ENCODE results near the gene PHOSPHO1. TPM values are rescaled to one million over a fixed set of nuclear protein-coding genes. Genes with fewer than 3 reads are reported as not detected.
"Not testable (repeated sequence)": the region's sequence is repeated elsewhere in the genome, so short reads cannot be mapped to it uniquely, and the experiment has no call there.

Gene PHOSPHO1, protein sequence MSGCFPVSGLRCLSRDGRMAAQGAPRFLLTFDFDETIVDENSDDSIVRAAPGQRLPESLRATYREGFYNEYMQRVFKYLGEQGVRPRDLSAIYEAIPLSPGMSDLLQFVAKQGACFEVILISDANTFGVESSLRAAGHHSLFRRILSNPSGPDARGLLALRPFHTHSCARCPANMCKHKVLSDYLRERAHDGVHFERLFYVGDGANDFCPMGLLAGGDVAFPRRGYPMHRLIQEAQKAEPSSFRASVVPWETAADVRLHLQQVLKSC
- 1 to 10 TPM in 2 of 3 donors, under 1 TPM in 1; 0.77 to 3.6 (median 2.0) TPM for polyA plus RNA-seq

DNA sequence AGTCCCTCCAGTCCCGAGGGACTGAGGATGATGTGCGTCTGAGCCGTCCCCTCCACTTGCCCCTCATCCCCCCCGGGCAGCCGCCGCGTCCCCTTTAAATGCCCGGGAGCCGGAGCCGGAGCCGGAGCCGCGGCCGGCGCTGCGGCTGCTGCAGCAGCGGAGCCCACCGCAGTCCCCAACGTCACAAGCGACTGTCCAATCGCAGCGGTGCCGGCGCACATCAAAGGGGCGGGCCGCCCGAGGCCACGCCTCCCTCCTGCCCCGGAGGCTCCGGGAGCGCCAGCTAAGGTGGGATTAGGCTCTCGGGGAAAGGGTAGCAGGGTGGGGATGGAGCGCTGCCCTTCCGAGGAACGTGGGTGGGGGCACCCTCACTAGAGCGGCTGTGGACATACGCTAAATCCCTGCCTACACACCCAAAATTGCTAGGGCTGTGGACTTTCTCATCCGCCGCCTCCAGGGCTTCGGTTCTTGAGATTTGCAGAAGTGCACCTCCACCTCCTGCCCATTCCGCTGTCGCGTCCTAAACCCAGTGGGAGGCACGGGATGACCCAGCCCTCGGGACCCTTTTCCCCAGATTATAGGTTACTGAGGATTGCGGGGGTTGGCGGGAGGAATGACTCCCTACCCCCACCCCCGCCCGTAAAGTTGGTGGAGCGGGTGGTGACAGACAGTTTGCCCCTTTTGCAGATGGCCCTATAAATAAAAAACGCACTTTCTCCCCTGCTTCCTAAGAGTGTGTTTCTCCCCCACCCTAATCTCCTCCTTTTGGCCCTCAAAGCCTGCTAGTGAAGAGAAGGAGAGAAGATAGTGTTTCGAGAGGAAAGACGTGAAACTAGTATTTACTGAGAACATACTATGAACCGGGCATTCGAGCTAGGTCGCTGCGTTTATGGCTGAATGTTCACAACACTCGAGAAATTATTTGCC, at the start of gene PHOSPHO1:
TSS of gene PHOSPHO1 (minus strand) at position 152 of the 927 bp plus-strand sequence. CDS start 4,096 bp downstream, outside the sequence.
- H3K36me3 Mint-ChIP-seq: no peaks in the 10 kb centered on the region

DNA sequence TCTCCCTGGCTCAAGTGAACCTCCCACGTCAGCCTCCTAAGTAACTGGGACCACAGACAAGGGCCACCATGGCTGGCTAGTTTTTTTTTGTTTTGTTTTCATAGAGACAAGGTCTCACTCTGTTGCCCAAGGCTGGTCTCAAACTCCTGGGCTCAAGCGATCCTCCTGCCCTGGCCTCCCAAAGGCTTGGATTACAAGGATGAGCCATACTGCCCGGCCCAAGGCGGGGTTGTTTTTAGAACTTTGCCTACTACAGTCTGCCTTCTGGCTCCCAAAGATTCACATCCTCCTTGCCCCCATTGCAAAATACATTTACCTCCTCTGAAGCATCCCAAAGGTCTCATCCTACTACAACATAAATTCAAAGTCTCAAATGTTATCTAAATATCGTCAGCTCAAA, 49.5 kb upstream of the PHOSPHO1 start:
- H3K9me3 Mint-ChIP-seq: no peaks in the 10 kb centered on the region
- no peaks in the 10 kb centered on the region for H3K4me1 Mint-ChIP-seq
- H3K27ac Mint-ChIP-seq: no peak overlapping the region
- DNase-seq: no peak
- H3K36me3 Mint-ChIP-seq: no peaks in the 10 kb centered on the region
- H3K27me3 Mint-ChIP-seq (ENCODE audit: low read depth in 3 of 3): peaks cover 1 to 3% (median 2%) of the 10 kb centered on the region in 3 donors
- no peak overlapping the region for H3K4me3 Mint-ChIP-seq

More for the DNA sequence above, at the start of gene PHOSPHO1:
- Mint-ChIP-seq H3K27ac (peak within 1 kb of the TSS; percentile 66 to 90 (median 86)), H3K4me1 (peaks cover 33 to 45% of the 10 kb centered on the region in 2 donors), H3K27me3 (ENCODE audit: low read depth in 3 of 3) (peaks cover 10 to 24% (median 20%) of the 10 kb centered on the region in 3 donors), H3K4me3 (peak within 1 kb of the TSS; percentile 83 to 96 (median 89)), H3K9me3 (no peaks in the 10 kb centered on the region)
- DNase-seq: peak; percentile 86 to 89 (median 89)

DNA sequence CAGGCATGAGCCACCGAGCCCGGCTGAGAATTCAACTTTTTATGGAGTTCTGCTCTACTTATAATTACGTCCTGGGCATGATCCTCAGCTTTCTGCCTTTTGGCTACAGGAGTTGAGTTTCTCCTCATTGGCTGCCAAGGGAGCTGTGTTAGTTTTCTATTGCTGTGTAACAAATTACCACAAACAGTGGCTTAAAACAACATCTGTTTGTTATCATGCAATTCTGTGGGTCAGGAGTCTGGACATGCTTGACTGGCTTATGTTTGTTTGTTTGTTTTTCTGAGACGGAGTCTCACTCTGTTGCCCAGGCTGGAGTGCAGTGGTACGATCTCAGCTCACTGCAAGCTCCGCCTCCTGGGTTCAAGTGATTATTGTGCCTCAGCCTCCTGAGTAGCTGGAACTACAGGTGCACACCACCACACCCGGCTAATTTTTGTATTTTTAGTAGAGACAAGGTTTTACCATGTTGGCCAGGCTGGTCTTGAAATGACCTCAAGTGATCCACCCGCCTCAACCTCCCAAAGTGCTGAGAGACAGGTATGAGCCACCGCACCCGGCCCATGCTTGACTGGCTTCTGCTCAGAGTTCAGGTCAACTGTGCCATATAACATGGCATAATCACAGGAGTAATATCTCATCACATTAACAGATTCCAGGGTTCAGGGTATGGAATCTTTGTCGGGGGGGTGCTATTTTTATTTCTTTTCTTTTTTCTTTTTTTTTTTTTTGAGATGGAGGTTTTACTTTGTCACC, 48.9 kb upstream of the PHOSPHO1 start:
- not testable (repeated sequence) for H3K4me3 Mint-ChIP-seq; H3K27ac Mint-ChIP-seq; H3K27me3 Mint-ChIP-seq (ENCODE audit: low read depth in 3 of 3); H3K9me3 Mint-ChIP-seq; DNase-seq; H3K36me3 Mint-ChIP-seq; H3K4me1 Mint-ChIP-seq

DNA sequence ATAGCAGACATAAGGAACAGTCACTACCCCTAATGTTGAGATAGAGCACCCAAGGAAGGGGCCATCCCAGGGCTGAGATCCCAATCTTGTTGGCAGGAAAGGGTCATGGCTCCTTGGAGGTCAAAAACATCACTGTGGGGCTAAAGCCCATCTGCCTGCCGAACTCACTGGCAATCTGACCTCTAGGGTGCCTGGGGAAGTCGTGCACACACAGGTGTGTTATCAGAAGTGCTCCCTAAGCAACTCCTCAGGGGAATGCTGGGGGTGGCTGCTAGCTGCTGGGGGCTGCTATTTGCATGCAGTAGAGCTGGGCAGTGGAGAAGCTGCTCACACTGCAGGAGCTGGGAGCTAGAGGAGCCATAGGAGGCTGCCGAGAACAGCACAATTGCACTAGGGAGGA, 47.5 kb upstream of the PHOSPHO1 start:
- Mint-ChIP-seq H3K27me3 (ENCODE audit: low read depth in 3 of 3) (peaks cover 1 to 3% (median 2%) of the 10 kb centered on the region in 3 donors), H3K27ac (no peak overlapping the region), H3K4me3 (no peak overlapping the region), H3K36me3 (no peaks in the 10 kb centered on the region), H3K9me3 (no peaks in the 10 kb centered on the region), H3K4me1 (no peaks in the 10 kb centered on the region)
- DNase-seq: no peak

DNA sequence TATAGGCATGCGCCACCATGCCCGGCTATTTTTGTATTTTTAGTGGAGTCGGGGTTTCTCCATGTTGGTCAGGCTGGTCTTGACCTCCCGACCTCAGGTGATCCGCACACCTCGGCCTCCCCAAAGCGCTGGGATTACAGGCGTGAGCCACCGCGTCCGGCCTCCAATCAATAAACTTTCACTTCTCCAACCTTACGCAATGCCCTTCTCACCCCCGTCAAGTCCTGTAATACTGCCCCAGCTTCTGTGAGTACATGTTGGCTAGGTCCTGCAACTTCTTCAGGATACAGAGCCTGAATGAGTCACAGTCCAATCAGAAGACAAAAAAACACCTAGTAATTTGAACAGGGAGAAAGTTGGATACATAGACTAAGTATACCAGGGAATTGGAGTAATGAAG, 47.1 kb upstream of the PHOSPHO1 start:
- Mint-ChIP-seq H3K4me3 (no peak overlapping the region), H3K27me3 (ENCODE audit: low read depth in 3 of 3) (peaks cover 1 to 3% (median 2%) of the 10 kb centered on the region in 3 donors), H3K27ac (no peak overlapping the region), H3K9me3 (no peaks in the 10 kb centered on the region), H3K4me1 (no peaks in the 10 kb centered on the region), H3K36me3 (no peaks in the 10 kb centered on the region)
- DNase-seq: no peak

DNA sequence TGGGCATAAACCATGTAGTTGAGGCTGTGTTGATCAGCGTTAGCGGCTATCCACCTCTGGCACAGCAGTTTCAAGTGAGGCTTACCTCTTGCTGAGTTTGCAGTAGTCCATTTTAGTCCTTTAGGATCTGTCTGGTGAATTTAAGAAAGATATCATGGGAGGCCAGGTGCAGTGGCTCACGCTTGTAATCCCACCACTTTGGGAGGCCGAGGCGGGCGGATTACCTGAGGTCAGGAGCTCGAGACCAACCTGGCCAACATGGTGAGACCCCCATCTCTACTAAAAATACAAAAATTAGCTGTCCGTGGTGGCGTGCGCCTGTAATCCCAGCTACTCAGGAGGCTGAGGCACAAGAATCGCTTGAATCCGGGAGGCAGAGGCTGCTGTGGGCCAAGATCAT, 45.4 kb upstream of the PHOSPHO1 start:
- not testable (repeated sequence) for DNase-seq; H3K4me1 Mint-ChIP-seq; H3K27me3 Mint-ChIP-seq (ENCODE audit: low read depth in 3 of 3); H3K9me3 Mint-ChIP-seq; H3K36me3 Mint-ChIP-seq; H3K27ac Mint-ChIP-seq; H3K4me3 Mint-ChIP-seq

DNA sequence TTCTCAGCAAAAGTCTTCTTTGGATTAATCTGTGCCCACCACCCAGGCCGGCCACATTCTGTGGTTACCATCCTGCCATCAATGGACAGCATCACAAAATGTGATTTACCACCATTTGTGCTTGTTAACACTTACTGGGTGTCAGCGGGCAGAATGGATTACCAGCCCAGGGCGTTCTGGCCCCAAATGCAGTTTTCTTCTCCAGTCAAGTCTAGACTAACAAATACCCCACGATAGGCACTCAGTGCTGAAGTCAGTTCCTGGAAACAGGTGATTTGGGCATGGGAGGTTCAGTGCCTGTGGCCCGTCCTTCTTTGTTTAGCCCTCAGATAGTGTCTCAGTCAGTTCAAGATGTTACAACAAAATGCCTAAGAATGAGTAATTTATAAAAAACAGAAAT, 38.8 kb upstream of the PHOSPHO1 start:
- Mint-ChIP-seq H3K27ac (no peak overlapping the region), H3K4me1 (no peaks in the 10 kb centered on the region), H3K9me3 (no peaks in the 10 kb centered on the region), H3K36me3 (no peaks in the 10 kb centered on the region), H3K27me3 (ENCODE audit: low read depth in 3 of 3) (peaks cover 0 to 8% (median 3%) of the 10 kb centered on the region in 3 donors), H3K4me3 (no peak overlapping the region)
- no peak for DNase-seq

DNA sequence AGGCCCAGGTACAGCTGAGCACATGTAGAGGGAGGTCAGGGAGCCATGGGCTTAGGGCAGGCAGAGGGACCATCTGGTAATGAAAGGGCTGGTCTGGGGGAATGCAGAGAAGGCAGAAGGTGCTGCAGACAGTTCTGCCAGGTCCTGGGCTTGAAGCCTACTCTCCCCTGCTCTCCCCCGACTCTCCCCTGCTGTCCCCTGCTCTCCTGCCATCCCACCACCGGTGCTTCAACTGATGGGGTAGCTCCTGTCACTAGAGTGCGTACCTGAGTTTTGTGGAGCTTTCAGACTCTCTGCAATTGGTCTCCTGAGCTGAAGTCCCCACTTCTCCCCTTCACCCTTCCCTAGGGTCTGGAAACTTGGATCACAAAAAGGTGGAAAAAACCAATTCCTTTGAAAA, 37.3 kb upstream of the PHOSPHO1 start:
- H3K4me1 Mint-ChIP-seq: no peaks in the 10 kb centered on the region
- DNase-seq: no peak
- peaks cover 3 to 13% (median 3%) of the 10 kb centered on the region in 3 donors for H3K27me3 Mint-ChIP-seq (ENCODE audit: low read depth in 3 of 3)
- no peak overlapping the region for H3K4me3 Mint-ChIP-seq
- H3K27ac Mint-ChIP-seq: no peak overlapping the region
- no peaks in the 10 kb centered on the region for H3K36me3 Mint-ChIP-seq
- no peaks in the 10 kb centered on the region for H3K9me3 Mint-ChIP-seq

DNA sequence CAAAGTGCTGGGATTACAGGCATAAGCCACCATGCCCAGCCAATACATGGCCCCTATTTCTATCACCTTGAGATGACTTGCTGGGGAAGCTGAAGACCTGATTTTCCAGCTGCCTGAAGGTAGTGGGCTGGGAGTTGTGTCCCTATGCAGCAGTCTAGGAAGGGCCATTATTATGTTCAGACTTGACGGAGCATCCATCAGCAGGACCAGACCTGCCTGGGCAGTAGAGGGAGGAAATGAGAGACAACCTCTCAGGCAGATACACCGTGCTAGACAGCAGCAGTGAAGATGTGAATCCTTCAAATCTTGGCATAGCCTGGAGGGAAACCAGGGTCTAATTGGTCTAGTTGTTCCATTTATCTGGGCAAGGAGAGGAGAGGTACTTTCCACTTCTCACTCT, 35.6 kb upstream of the PHOSPHO1 start:
- no peaks in the 10 kb centered on the region for H3K36me3 Mint-ChIP-seq
- peaks cover 3 to 13% (median 4%) of the 10 kb centered on the region in 3 donors for H3K27me3 Mint-ChIP-seq (ENCODE audit: low read depth in 3 of 3)
- no peak overlapping the region for H3K4me3 Mint-ChIP-seq
- H3K4me1 Mint-ChIP-seq: peaks cover 1 to 2% of the 10 kb centered on the region in 2 donors
- H3K27ac Mint-ChIP-seq: no peak overlapping the region
- H3K9me3 Mint-ChIP-seq: no peaks in the 10 kb centered on the region
- DNase-seq: no peak

DNA sequence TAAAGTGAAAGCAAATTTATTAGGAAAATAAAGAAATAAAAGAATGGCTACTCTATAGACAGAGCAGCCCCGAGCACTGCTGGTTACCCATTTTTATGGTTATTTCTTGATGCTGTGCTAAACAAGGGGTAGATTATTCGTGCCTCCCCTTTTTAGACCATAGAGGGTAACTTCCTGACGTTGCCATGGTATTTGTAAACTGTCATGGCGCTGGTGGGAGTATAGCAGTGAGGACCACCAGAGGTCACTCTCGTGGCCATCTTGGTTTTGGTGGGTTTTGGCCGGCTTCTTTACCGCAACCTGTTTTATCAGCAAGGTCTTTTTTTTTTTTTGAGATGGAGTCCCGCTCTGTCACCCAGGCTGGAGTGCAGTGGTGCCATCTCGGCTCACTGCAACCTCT, 31.0 kb upstream of the PHOSPHO1 start:
- H3K27ac Mint-ChIP-seq: peak overlapping the region in 1 of 6 donors; percentile 65
- H3K9me3 Mint-ChIP-seq, DNase-seq, H3K36me3 Mint-ChIP-seq: not testable (repeated sequence)
- peaks cover 9 to 16% of the 10 kb centered on the region in 2 donors for H3K4me1 Mint-ChIP-seq
- peak overlapping the region in 4 of 5 donors; percentile 76 to 81 (median 80) for H3K4me3 Mint-ChIP-seq
- peaks cover 7 to 10% (median 7%) of the 10 kb centered on the region in 3 donors for H3K27me3 Mint-ChIP-seq (ENCODE audit: low read depth in 3 of 3)

DNA sequence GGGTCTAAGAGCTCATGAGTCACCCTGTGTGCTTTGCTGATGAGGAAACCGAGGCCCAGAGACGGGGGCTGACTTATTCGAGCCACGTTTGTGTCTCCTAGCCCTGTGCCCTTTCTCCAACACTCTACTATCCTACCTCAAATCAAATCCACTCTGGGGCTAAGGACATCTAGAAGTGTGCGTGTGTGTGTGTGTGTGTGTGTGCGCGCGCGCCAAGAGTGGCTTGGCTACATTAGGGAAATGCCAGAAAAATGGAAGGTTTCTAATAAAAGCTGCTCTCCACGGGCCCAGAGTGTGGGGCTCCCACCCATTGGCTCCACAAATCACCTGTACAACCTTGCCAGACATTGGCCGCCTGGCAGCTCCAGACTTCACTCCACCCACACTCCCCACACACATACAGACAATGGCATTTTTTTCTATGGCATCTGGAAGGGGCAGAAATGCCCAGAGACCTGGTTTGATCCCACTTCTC, 30.3 kb upstream of the PHOSPHO1 start:
- peak overlapping the region in 3 of 6 donors; percentile 16 to 65 (median 35) for H3K27ac Mint-ChIP-seq
- peak in 1 of 3 donors; percentile 9 for DNase-seq
- H3K36me3 Mint-ChIP-seq: no peaks in the 10 kb centered on the region
- peaks cover 6 to 9% (median 7%) of the 10 kb centered on the region in 3 donors for H3K27me3 Mint-ChIP-seq (ENCODE audit: low read depth in 3 of 3)
- H3K4me1 Mint-ChIP-seq: peaks cover 9 to 16% of the 10 kb centered on the region in 2 donors
- H3K4me3 Mint-ChIP-seq: peak overlapping the region; percentile 73 to 81 (median 79)
- no peaks in the 10 kb centered on the region for H3K9me3 Mint-ChIP-seq

DNA sequence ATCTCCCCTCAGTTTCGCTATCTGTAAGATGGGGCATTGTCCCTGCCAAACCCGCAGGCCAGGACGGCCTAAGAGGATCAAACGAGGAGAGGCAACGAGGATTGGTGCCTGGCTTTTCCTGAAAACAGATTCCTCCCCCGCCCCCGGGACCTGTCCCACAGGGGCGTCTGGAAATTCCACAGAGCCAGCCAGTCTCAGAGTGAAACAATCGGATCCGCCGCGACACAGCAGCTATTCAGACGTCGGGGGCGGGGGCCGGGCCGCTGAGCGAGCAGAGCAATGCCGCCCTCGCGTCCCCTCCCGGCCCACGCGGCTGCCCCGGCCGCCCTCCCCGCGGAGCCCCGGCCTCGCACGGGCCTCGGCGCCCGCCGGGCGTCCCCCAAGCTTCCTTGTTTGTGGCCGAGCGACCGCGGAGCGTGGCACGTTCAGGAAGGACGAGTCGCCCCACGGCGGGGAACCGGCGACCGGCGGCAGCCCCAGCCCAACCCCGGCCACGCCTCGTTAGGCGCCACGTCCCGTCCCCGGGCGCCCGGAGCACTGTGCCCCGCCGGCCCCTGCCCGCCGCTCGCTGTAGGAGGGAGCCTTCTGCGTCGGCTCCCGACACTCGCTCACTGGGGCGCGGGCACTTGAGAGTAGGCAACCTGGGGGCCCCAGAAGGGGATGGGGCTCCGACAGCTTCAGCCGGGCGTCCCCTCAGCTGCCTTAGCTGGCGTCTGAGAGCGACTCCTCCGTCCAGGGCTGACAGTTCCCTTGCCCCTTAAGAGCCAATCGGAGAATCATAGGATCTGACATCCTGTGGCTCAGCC, 29.6 kb upstream of the PHOSPHO1 start:
- Mint-ChIP-seq H3K36me3 (no peaks in the 10 kb centered on the region), H3K4me1 (peaks cover 9 to 16% of the 10 kb centered on the region in 2 donors), H3K27me3 (ENCODE audit: low read depth in 3 of 3) (peaks cover 6 to 8% (median 7%) of the 10 kb centered on the region in 3 donors), H3K27ac (peak overlapping the region in 4 of 6 donors; percentile 35 to 73 (median 58)), H3K4me3 (peak overlapping the region; percentile 76 to 87 (median 82)), H3K9me3 (no peaks in the 10 kb centered on the region)
- DNase-seq: peak; percentile 58 to 63 (median 60)

DNA sequence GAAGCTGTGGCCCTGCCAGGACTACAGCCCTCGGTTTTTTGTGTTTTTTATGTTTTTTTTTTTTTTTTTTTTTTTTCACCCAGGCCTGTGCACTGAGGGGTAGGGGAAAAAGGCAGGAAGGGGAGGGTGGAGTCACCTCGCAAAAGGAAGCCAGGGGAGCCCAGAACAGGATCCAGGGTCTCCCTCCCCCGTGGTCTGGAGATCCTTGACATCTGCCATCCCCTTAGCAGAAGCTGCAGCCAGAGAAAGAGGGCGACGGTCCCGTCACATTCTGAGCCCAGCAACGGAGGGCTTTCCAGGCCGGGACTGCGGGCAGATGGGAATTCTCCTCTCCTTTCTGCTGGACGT, 29.1 kb upstream of the PHOSPHO1 start:
- no peaks in the 10 kb centered on the region for H3K36me3 Mint-ChIP-seq
- H3K4me3 Mint-ChIP-seq: peak overlapping the region; percentile 76 to 87 (median 82)
- no peak for DNase-seq
- peaks cover 4 to 7% (median 6%) of the 10 kb centered on the region in 3 donors for H3K27me3 Mint-ChIP-seq (ENCODE audit: low read depth in 3 of 3)
- no peaks in the 10 kb centered on the region for H3K9me3 Mint-ChIP-seq
- peak overlapping the region in 1 of 6 donors; percentile 51 for H3K27ac Mint-ChIP-seq
- H3K4me1 Mint-ChIP-seq: peaks cover 9 to 16% of the 10 kb centered on the region in 2 donors

Data from immature natural killer cell (primary cell).